B cell (primary cell): Measurements from ENCODE around the gene ORM1. TPM values are rescaled to one million over a fixed set of nuclear protein-coding genes. Genes with fewer than 3 reads are reported as not detected.

Source experiments
- ATAC-seq: fragments of 200-7000 bp; cut with Tn5 transposase; one replicate; pipeline ENCODE4 v1.10.0; 2021; ENCODE audit warnings: low read depth, mild to moderate bottlenecking, moderate number of reproducible peaks, moderate library complexity
- CTCF ChIA-PET: fragments of 350-600 bp; sonication (Branson Sonifier 250); formaldehyde crosslinking; loops from one replicate; lab custom pipeline; 2021; ENCODE audit warnings: antibody characterized with exemption, inconsistent platforms; lab: Charles Lee
- POLR2A ChIA-PET: fragments of 350-600 bp; sonication (Branson Sonifier 250); formaldehyde crosslinking; loops from one replicate; lab custom pipeline; 2021; ENCODE audit warnings: antibody characterized with exemption; lab: Charles Lee
- DNase-seq: peaks from one replicate; pipeline ENCODE4 v3.0.0; 2013
- H2AFZ ChIP-seq: 2 replicates; pipeline ENCODE4 v1.6.1; 2012; ENCODE audit warnings: mild to moderate bottlenecking, low read depth, low read length; ENCODE audit not compliant: insufficient read depth, poor library complexity, severe bottlenecking
- H3K27ac ChIP-seq, 2 donors: 1 replicate in 1 of 2; 2 replicates in 1 of 2; pipeline ENCODE4 v1.5.1; 2012 to 2013; ENCODE audit warnings: low read length in 2 of 2, mild to moderate bottlenecking in 2 of 2, moderate library complexity in 1 of 2
- H3K27me3 ChIP-seq, 4 experiments: fragments of 200-600 bp in 1 of 4; sonication (generic) in 1 of 4; replicated peaks in 1 of 4; 1 replicate in 2 of 4; 2 replicates in 2 of 4; pipeline versions ENCODE4 v1.6.1 to v1.7.0; 2013 to 2016; ENCODE audit warnings: low read length in 3 of 4, mild to moderate bottlenecking in 2 of 4, mixed read lengths in 1 of 4, moderate library complexity in 1 of 4; ENCODE audit not compliant: insufficient read depth in 4 of 4, control insufficient read depth in 3 of 4; ENCODE audit errors: control extremely low read depth in 1 of 4
- H3K36me3 ChIP-seq, 2 experiments: replicated peaks in 1 of 2; 1 replicate in 1 of 2; 2 replicates in 1 of 2; pipeline versions ENCODE4 v1.6.1 to v1.7.1; 2013; ENCODE audit warnings: low read length in 1 of 2; ENCODE audit not compliant: insufficient read depth in 2 of 2, control insufficient read depth in 1 of 2; ENCODE audit errors: control extremely low read depth in 1 of 2, extremely low read depth in 1 of 2
- H3K4me1 ChIP-seq, 2 donors: fragments of 200-600 bp in 1 of 2; sonication (generic) in 1 of 2; 1 replicate in 1 of 2; 2 replicates in 1 of 2; pipeline versions ENCODE4 v1.5.1 to v1.6.1; 2013 to 2017; ENCODE audit warnings: low read length in 2 of 2; ENCODE audit not compliant: control insufficient read depth in 2 of 2, insufficient read depth in 2 of 2
- H3K4me2 ChIP-seq: replicated peaks from 2 replicates; pipeline ENCODE3; 2012; ENCODE audit warnings: mild to moderate bottlenecking, low read depth, low read length; ENCODE audit not compliant: poor library complexity, severe bottlenecking
- H3K4me3 ChIP-seq, 5 experiments: fragments of 200-600 bp in 1 of 5; sonication (generic) in 1 of 5; 1 replicate in 3 of 5; 2 replicates in 2 of 5; pipeline versions ENCODE4 v1.5.1 to v1.7.0; 2011 to 2016; ENCODE audit warnings: low read length in 4 of 5, mild to moderate bottlenecking in 4 of 5, low read depth in 2 of 5, control low read depth in 1 of 5, moderate library complexity in 1 of 5; ENCODE audit not compliant: insufficient read depth in 1 of 5; ENCODE audit errors: control extremely low read depth in 1 of 5, extremely low read depth in 1 of 5
- H3K79me2 ChIP-seq: fragments of 200-600 bp; sonication (generic); one replicate; pipeline ENCODE4 v1.6.0; 2016; ENCODE audit warnings: low read length; ENCODE audit not compliant: control insufficient read depth, insufficient read depth
- H3K9ac ChIP-seq: fragments of 200-600 bp; sonication (generic); 2 replicates; pipeline ENCODE4 v1.6.1; 2017; ENCODE audit warnings: mild to moderate bottlenecking, low read length, moderate library complexity
- H3K9me3 ChIP-seq, 3 donors: one replicate each; pipeline versions ENCODE4 v1.6.1 to v1.7.1; 2013; ENCODE audit warnings: low read length in 2 of 3; ENCODE audit not compliant: control insufficient read depth in 2 of 3, insufficient read depth in 1 of 3; ENCODE audit errors: control extremely low read depth in 1 of 3
- H4K20me1 ChIP-seq: 2 replicates; pipeline ENCODE4 v1.6.0; 2012; ENCODE audit warnings: mild to moderate bottlenecking, low read length; ENCODE audit not compliant: insufficient read depth, control insufficient read depth, poor library complexity, severe bottlenecking
- H3K27ac Mint-ChIP-seq: one replicate; pipeline ENCODE4 v1.8.0; 2021; ENCODE audit warnings: mixed read lengths
- H3K27me3 Mint-ChIP-seq: one replicate; pipeline ENCODE4 v1.8.0; 2021; ENCODE audit warnings: mixed read lengths
- H3K4me1 Mint-ChIP-seq: one replicate; pipeline ENCODE4 v1.8.0; 2021; ENCODE audit warnings: mixed read lengths
- H3K4me3 Mint-ChIP-seq: one replicate; pipeline ENCODE4 v1.8.0; 2021; ENCODE audit warnings: mixed read lengths
- H3K9me3 Mint-ChIP-seq: one replicate; pipeline ENCODE4 v1.8.0; 2022; ENCODE audit warnings: mixed read lengths; ENCODE audit not compliant: insufficient read depth
- CTCF ChIP-seq: fragments of 200-600 bp; IDR thresholded peaks from one replicate; pipeline ENCODE4 v1.8.0; 2022; ENCODE audit warnings: antibody characterized with exemption, mild to moderate bottlenecking
- EZH2 ChIP-seq: IDR thresholded peaks from 2 replicates; pipeline ENCODE4 v1.6.1; 2012; ENCODE audit warnings: borderline replicate concordance, low read depth, mild to moderate bottlenecking, moderate library complexity, low read length; ENCODE audit not compliant: insufficient read depth, poor library complexity, severe bottlenecking
- WGBS: methylation state at CpG from one replicate; pipeline ENCODE4 v1.1.5; 2013; ENCODE audit warnings: missing lambda C conversion rate; ENCODE audit not compliant: insufficient coverage; 5-methylcytosine and 5-hydroxymethylcytosine counted together
- intact Hi-C: fragments of 100-400 bp; cut with micrococcal nuclease; formaldehyde crosslinking; loops from one replicate; pipeline ENCODE4 v1.10.0; 2022
- polyA plus RNA-seq: library from polyadenylated mRNA; depleted of rRNA; stranded (reverse); fragments of >200 nt; gene quantifications from 2 replicates; pipeline ENCODE4 v1.2.3, GENCODE V29; 2012
- total RNA-seq, 2 donors: library from RNA; stranded (reverse); fragments of 120-200 nt in 1 of 2; gene quantifications; 1 replicate in 1 of 2; 2 replicates in 1 of 2; pipeline versions ENCODE4 v1.2.3 to v1.2.4, GENCODE V29; 2013 to 2022

ORM1 gene
- total and polyA plus RNA-seq, 2 donors (not counting 1 experiment from before 2014, with no cell fraction given): 0.13 TPM; not detected in 1

- TF ChIP-seq EZH2: no peak
- no peak for TF ChIP-seq CTCF
- Mint-ChIP-seq H3K27me3 (peaks cover 10% of the 10 kb centered on the region), H3K4me1 (no peaks in the 10 kb centered on the region), H3K27ac (no peak overlapping the region), H3K9me3 (no peaks in the 10 kb centered on the region), H3K4me3 (no peak overlapping the region)
- CTCF ChIA-PET: interaction anchor here (1.4 kb wide), 1 partner anchor 88 kb away, joined by 5 read pairs; no protein-coding TSS in a partner anchor
- H3K36me3 ChIP-seq: no peaks in the 10 kb centered on the region
- H4K20me1 ChIP-seq: no peaks in the 10 kb centered on the region
- 73% methylated on average over 2 of the region's 8 CpGs for WGBS
- H3K4me1 ChIP-seq: no peaks in the 10 kb centered on the region
- ATAC-seq (no peak), DNase-seq (no peak)
- H3K79me2 ChIP-seq: no peaks in the 10 kb centered on the region
- no peak overlapping the region for H3K4me3 ChIP-seq
- intact Hi-C loops: no loop called here
- POLR2A ChIA-PET: no interaction called here
- H3K9ac ChIP-seq: no peak overlapping the region
- H3K4me2 ChIP-seq: no peak overlapping the region
- no peak overlapping the region for H3K27ac ChIP-seq
- H2AFZ ChIP-seq: no peak overlapping the region
- peaks cover 0 to 5% (median 0%) of the 10 kb centered on the region in 4 experiments for H3K27me3 ChIP-seq
- H3K9me3 ChIP-seq: peaks cover 0 to 14% (median 3%) of the 10 kb centered on the region in 3 donors
Measured at GRCh38 chr9:114317665-114318357, 5.1 kb upstream of the ORM1 start.

- no peaks in the 10 kb centered on the region for H3K9me3 Mint-ChIP-seq
- WGBS: 100% methylated on average over 4 of the region's 8 CpGs
Measured at GRCh38 chr9:114318416-114318815, 4.5 kb upstream of the ORM1 start.

More at GRCh38 chr9:114318416-114318815, 4.5 kb upstream of the ORM1 start:
- no peaks in the 10 kb centered on the region for H3K36me3 ChIP-seq
- H2AFZ ChIP-seq: no peak overlapping the region
- H3K4me3 ChIP-seq: no peak overlapping the region
- H3K9ac ChIP-seq: no peak overlapping the region
- H3K4me1 ChIP-seq: no peaks in the 10 kb centered on the region
- ChIA-PET POLR2A (no interaction called here), CTCF (no interaction called here)
- H3K27me3 Mint-ChIP-seq: peaks cover 10% of the 10 kb centered on the region
- intact Hi-C loops: no loop called here
- no peak overlapping the region for H3K4me3 Mint-ChIP-seq
- TF ChIP-seq EZH2 (no peak), CTCF (no peak)
- no peak overlapping the region for H3K4me2 ChIP-seq
- H3K27ac Mint-ChIP-seq: no peak overlapping the region
- DNase-seq (no peak), ATAC-seq (no peak)
- H4K20me1 ChIP-seq: no peaks in the 10 kb centered on the region
- no peaks in the 10 kb centered on the region for H3K79me2 ChIP-seq
- H3K27ac ChIP-seq: no peak overlapping the region
- H3K4me1 Mint-ChIP-seq: no peaks in the 10 kb centered on the region
- peaks cover 0 to 14% (median 3%) of the 10 kb centered on the region in 3 donors for H3K9me3 ChIP-seq
- peaks cover 0 to 5% (median 0%) of the 10 kb centered on the region in 4 experiments for H3K27me3 ChIP-seq
